HG03575 (cell line): ENCODE data around the gene LRRC75B.

Experiments
- ATAC-seq: cut with Tn5 transposase; IDR thresholded peaks from one replicate; pipeline ENCODE4 v1.9.1; 2021; ENCODE audit not compliant: unreplicated experiment, insufficient number of reproducible peaks, low FRiP score; ENCODE audit errors: extremely low read depth

The LRRC75B gene

DNA sequence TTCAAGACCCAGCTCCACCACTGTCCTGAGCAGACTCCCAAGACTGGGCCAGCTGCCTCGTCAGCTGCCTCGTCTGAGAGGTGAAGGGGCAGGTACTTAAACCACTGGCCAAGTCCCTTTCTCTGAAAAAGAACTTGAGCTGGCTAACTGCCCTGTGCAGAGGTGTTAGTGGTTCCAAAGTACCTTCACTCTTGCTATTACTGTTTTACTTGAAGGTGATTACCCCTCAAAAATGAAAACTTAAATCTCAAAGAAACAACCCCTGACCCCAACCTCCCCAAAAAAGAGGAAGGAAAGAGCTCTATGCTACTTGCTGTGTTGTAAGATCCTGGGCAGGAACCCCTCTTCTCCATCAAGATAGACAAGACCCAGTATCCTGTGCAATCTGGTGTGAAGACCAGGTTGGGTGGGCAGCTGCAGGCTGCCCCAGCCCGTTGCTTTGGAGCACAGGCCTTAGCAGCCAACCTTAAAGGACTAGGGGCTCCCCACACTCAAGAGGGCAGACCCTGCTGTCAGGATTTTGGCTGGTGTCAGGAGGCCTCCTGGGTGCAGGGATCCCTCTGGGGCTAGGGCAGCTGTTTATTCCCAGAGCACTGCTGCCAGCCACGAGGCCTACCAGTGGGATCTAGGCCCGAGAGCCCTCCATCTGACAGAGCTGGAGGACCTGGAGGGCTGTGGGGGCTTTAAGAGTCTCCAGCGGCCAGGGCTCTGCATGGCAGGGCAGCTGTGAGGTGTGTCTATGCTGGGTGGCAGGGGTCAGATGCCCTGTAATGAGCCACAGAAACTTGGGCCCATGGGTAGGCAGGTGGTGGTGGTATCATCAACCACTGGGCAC is 51.0 kb downstream of the LRRC75B start:
- ATAC-seq, result no peak

DNA sequence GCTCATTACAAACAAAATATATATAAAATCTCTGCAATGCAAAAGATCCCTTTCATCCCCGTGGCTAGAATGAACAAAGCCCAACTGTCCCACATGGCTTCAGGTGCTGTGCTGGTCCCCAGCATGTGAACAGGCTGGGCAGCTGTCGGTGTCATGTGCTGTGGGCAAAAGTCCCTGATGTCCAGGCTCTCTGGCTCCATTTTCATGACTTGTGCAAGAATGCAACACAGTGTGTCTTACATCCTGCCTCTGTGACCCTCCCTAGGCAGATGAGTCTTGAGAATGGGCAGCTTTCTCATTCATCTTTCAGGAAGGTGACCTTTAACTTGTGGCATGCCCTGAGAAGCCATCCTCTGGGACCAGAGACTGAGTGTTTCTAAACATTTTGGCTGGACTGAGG is 52.4 kb downstream of the LRRC75B start:
- no peak for ATAC-seq

DNA sequence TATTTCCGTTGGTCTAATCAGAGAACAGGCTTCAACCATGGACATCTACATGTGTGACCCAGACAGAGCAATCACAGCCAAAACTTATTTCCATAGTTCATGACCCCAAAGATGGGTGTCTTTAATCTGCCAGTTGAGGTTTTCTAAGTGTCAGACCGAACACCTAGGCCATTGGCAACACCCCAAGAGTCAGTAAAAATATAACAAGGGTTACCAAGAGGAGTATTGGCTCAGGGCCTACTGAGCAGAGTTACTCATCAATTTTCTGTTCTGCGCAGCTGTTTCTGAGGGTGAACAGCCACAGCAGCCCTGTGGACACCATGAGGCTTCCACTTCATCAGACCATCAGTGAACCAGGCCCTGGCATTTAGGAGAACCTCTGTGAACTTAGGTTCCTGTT is 56.8 kb downstream of the LRRC75B start:
- no peak for ATAC-seq
